HT1080 (cell line): Measurements from ENCODE around the gene INS. TPM values are rescaled to one million over a fixed set of nuclear protein-coding genes. Genes with fewer than 3 reads are reported as not detected.
A peak's percentile ranks its signal among the peaks of the same experiment; 100 is the strongest.
"Not testable (repeated sequence)": the region's sequence is repeated elsewhere in the genome, so short reads cannot be mapped to it uniquely, and the experiment has no call there.

ENCODE experiments used
- DNase-seq: peaks from one replicate; pipeline ENCODE4 v3.0.0-alpha.2; 2015; ENCODE audit warnings: low read depth
- total RNA-seq: library from RNA; depleted of rRNA; stranded (reverse); fragments of >200 nt; shearing (Covaris generic); gene quantifications from 2 replicates; pipeline ENCODE4 v1.2.3, GENCODE V29; 2014

Gene INS
- total RNA-seq, 1 experiment from 2014 or later: not detected

DNA sequence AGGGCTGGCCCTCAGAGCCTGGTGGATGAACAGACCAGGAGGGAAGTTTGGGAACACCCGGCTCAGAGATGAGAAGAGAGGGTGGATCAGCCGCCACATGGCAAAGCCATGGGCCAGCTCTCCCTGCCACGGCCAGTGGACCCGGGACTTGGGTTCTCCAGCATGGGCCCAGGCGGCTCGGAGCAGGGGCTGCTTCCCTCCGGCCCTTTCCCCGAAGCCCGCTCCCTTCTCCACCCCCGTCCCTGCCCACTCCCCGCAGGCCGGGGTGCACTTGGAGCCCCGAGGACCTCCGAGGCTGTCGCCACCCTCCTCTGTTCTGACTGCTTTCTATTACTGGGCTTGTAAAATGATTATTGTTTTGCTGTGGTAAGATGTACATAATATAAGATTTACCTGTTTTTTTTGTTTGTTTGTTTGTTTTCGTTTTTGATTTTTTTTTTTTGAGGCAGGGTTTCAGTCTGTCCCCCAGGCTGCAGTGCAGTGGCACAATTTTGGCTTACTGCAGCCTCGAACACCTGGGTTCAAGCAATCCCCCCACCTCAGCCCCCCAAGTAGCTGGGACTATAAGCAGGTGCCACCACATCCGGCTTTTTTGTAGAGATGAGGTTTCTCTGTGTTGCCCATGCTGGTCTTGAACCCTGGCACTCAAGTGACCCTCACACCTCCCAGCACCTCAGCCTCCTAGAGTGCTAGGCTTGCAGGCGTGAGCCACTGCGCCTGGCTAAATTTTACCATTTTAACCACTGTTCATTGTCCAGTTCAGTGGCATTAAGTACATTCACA lies 21.9 kb upstream of the INS start:
- DNase-seq: no peak

DNA sequence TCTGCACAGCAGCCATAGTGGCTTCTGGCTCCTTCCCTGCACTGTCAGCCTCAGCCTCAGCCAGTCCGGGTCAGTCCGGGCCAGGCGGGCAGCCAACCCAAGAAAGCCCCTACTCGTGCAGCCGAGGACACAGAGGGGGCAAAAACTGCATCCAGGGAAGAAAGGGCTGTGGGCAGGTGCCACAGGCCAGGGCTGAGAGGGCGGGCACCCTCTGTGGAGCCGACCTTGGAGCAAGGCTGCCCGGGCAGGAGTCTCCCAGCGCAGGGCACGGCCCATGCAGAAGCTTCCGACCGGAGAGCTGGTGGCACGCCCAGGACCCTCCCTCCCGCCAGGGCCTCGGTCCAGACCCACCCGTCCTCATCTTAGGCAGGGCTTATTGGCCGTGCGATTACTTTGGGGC lies 21.1 kb upstream of the INS start:
- DNase-seq: no peak

DNA sequence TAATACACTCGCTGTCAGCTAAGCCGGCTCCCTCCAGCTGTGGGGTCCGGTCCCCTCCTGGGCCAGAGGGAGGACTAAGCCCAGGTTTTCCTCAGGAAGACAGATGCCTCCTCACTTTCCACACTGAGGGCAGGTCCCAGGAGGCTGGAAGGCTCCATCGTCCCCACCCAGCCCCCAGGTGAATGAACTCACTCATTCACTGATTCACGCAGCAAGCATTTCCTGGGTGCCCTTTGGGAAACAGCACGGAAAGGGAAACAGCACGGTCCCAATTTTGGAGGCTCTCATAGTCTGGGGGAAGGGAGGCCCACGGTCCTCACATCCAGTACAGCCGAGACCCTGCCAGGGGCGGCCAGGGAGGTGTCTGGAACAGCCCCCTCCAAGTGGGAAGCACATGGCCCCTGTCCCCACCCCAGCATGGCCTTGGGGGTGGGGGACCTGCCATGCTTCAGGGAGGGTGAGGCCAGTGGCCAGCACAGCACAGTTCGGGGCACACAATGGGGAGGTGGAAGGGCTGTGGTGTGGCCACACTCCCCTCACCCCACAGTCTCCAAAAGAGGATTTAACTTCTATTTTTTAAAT lies 19.9 kb upstream of the INS start:
- no peak for DNase-seq

DNA sequence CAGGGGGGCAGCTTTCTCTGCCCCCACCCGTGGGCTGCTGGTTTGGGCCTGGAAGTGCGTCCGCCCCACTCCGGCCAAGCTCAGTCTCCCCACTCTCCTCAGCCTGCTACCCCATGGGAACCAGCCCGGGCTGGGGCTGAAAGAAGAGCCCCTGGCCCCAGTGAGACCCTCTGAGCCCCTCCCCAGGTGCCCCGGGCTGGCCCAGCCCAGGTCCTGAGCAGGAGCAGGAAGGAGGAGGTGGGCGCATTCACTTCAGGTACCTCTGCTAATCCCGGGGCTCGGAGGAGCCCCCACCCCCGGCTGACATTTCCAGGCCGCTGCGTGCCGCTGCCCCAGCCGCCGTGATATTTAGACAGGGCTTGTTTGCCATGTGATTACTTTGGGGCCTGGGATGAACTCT lies 19.3 kb upstream of the INS start:
- no peak for DNase-seq

DNA sequence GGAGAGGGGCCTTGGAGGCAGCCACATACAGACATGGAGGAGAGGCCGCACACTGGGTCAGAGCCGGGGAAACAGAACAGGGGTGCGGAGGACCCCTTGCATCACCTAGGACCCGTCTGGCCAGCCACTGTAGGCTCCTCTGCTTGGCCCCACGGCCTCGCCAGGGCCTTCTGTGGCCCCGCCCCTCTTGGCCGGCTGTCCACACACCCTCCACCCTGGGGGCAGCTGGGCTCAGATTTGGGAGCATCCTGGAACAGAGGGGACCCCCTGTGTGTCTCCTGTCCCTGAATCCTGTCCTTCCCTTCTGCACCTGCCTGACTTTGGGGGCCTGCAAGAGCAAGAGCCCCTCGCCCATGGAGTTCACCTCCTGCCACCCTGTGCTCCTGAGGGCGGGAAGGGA lies 18.5 kb upstream of the INS start:
- no peak for DNase-seq

DNA sequence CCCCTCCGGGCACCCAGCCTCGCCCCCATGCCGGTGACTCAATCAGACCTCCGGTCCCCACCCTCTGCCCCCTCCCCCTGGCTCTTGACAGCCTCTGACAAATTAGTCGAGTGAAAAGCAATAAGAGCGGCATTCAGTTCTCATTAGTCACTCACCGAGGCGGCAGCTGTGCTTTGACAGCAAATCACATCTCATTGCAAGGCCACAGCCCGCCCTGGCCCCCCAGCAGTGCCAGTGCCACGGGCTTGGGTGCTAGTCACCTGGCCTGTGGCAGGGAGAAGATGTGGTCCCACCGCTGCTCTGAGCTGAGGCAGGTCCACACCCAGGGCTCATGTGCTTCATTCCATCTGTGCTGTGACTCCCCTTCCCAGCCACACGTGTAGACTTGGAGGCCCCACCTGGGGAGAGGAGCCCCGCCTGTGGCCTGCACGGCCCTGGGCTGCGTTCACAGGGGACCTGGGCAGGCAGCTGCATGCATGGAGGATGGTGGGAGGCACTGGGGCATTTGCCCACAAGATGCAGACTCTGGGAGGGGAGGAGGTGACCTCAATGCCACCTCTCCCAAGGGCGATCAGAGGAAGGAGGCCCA lies 18.0 kb upstream of the INS start:
- peak; percentile 82 for DNase-seq

DNA sequence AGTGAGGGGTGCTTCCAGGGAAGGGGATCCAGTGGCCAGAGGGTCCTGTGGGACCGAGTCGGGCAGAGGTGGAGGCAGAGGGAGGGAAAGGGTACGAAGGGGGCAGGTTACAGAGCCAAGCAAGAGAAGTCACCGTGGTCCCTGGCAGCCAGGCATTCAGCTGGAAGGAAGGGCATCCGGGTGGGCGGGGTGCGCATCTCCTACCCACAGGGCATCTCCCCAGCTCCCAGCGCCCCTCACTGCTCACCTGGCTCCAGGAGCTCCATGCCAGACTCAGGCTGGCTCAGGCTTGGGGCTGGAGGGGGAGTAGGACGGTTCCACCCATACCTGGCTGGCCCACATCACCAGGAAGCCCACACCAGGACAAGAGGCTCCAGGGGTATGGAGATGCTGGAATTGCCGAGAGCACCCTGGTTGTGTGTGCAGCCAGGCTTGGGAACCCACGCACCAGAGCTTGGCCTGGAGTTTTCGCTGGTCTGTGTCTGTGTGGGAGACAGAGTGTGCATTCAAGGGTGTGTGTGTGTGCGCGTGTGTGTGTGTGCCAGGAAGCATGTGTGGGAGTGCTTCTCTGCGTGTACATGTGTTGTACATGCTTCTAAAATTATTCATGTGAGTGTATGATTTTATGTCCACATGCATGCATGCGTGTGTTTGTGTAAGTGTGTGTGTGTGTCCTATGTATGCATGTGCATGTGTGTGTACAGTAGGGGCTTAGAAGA lies 17.2 kb upstream of the INS start:
- DNase-seq: not testable (repeated sequence)

DNA sequence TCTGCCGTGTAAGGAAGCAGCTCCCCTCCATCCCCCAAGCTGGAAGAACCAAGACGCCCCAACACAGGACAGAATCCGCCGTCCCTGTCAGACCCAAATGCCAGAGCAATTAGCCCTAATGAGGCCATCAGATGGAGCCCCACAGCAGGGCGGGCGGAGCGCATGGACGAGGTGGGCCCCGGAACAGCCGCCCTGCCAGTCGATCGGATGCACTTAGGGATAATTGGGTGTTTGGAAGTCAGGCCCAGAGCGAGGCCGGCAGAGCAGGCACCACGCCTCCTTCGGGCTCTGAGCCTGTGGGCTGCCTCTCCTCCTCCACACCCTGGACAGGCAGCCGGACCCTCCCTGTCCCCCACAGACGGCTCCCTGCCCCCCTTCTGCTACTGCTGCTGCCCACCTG lies 16.1 kb upstream of the INS start:
- no peak for DNase-seq

DNA sequence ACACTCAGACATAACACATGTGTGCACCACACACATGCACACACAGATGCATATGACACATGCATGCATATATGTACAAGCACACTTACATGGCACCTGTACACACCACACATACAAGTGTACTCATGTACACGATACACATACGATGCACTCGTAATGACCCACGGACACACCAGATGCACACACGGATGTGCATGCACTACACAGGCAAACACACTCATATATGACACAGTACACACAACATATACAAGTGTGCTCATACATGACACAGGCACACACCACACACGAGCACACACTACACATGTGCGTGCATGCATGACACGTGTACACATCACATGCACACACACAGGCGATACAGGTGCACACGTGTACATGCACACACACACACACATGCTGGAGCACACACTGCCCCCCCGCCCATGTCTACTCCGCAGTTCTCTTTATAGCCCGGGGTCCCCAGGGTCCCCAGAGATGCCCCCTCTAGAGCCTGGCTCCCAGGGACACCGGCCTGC lies 15.4 kb upstream of the INS start:
- DNase-seq: no peak

DNA sequence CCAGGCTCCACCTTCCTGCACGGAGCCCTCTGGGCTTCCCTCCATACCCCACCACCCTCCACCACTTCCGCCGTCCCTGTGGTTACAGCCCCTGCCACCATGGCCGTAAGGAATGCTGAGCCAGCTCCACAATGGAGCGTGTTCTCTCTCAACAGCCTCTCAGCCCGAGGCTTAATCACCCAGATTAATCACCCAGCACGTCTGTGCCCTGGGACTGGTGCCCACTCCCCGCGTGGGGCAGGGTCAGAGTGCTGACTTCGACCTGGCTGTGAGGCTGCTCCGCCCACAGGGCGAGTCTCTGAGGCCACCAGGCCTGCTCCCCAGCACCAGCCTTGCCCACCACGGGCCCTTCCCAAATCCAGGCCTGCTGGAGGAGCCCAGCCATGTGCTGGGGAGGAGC lies 14.7 kb upstream of the INS start:
- peak; percentile 80 for DNase-seq

DNA sequence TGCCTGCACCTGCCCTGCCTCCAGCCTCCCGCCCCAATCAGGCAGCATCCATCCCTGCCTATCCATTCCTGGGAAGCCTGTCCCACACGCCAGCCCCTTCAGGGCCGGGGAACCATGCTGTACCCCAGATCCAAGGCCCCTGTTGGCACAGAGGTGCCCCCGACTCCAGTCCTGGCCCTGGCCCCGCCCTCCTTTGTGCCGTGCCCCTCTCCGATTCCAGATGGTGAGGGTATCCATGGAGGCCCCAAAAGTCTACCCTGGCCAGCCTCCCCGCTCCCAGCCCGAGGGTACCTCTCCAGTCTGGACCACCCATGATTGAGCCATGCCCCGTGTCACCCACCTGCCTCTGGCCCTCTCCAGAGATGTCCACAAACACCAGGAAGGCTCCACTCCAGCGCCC lies 13.4 kb upstream of the INS start:
- no peak for DNase-seq

DNA sequence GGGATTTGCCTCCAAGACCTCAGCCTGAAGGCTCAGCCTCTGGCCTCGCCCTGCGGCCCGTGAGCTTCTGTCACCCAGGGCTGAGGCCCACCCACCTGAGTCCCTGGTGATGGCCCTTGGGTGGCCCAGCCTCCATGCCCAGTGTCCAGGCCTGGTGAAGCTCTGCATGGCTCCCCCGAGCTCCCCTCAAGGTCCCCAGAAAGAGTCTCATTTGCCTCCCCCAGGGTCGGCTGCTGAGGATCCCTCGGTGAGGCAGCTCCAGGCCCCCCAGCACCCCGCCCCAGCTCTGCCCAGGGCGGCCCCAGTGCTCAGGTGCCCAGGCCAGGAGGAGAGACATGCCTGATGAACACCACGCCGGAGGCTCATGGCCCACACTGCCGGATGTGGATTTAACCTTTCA lies 12.8 kb upstream of the INS start:
- DNase-seq: no peak

DNA sequence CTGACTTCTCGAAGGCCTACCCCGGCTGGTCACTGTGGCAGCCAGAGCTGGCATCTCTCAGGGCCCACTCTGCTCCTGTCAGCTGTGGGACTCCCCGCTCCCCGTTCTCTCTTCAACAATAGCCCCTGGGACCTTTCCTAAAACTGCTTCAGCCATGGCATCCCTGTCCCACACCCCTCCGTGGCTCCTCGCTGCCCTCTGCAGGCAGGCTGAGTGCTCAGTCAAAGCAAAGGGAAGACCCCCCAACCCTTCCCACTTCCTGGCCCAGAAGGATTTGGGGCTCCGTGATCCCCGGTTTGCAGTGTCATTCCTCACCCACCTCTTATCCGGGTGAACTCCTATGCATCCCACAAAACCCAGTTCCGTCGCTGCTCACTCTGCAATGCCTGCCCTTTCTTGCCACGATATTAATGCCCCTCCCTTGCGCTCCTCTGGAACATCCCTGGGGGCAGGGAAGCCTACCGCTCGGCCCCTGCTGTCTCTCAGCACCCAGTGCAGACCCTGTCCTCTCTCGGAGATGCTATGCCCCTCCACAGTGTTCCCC lies 12.2 kb upstream of the INS start:
- no peak for DNase-seq

DNA sequence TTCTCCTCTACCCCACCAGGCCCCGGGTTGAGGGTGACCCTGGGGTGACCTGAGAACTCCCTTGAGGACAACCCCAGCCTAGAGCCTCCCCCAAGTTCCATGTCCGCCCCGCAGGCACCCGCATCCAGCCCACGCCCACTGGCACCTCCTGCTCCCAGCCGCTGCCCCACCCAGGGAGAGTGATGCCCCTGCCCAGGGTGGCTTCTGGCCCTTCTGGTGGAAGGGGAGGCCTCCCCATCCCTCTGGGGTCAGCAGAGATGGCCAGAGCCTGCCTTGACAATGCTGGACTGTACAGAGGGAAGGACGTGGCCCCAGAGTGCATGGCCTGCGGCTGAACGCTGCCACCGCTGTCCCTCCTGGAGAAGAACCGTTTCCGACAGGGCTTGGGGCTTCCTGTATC lies 11.7 kb upstream of the INS start:
- DNase-seq: no peak

DNA sequence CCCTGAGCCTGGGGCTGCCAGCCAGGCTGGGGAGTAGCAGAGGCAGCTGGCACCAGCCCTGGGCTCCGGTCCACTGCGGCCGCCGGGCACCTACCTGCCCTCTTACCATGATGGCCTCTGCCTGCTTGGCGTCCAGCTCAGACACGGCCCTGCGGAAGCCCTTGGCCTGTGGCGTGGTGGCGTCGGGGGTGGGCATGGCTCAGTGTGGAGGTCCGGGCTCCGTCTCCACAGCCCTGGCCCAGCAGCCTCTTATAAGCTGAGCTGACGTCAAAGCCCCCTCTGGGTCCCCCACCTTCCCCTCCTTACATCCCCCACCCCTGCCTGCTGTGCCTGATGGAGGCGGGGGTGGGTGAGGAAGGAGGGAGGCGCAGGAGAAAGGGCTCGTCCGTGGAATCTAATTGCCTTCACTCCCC lies 10.6 kb upstream of the INS start, which contains the start of gene TH:
Gene TH (minus strand): TSS at position 225 of the 413 bp plus-strand sequence. CDS start 29 bp downstream, at position 196.
- DNase-seq: no peak

DNA sequence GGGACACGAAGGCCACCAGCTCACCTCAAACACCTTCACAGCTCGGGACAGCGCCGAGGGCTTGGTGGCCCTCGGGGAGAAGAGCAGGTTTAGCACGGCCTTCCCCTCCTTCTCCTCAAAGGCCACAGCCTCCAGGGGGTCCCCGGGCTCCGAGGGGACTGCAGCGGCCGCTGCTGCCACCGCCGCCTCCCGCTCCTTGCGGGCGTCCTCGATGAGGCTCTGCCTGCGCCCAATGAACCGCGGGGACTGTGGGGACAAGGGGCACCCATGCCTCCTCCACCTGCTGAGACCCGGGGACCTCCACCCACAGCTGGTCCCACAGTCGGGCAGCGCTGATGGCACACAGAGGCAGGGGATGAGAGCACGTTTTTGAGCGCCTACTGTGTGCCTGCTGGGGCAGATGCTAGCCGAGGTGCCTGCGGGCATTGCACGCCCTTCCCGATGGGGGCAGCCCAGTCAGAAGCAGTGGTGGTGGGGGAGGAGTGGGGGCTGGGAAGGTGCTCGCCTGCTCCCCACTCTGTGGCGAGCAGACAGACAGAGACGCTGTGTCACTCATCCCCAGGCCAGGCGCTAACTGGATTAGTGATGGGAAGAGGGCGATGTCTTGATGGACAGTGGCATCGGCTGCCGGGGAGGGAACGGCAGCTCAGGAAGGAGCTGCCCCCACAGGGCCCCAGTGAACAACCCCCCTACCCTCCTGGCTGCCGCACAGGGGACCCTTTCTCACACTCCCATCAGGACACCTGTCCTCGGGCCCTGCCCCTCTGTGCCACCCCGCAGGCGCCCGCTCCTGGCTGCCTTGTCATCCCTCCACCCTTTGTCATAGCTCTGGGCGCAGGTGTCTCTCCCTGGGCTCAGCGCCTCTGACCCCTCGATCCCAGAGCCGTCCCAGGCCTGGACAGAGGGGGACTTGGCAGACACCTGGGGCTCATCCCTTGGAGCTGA lies 8.9 kb upstream of the INS start:
- no peak for DNase-seq

DNA sequence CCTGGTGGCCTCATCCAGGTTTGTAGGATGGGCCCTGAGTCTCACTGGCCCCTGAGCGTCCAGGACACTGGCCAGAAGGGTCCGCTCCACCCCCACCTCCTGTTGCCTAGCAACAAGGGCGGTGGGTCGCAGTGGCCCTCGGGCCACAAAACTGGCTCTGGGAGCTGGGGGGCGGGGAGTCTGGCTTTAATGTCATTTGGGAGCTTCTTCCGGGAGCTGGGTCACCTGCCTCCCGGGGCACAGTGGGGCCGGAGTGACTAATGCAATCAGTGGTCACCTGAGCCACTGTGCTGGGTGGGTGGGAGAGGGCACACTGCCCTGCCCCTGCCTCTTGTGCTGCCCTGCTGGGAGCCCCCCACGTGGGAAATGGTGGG lies 8.0 kb upstream of the INS start:
- DNase-seq: no peak

DNA sequence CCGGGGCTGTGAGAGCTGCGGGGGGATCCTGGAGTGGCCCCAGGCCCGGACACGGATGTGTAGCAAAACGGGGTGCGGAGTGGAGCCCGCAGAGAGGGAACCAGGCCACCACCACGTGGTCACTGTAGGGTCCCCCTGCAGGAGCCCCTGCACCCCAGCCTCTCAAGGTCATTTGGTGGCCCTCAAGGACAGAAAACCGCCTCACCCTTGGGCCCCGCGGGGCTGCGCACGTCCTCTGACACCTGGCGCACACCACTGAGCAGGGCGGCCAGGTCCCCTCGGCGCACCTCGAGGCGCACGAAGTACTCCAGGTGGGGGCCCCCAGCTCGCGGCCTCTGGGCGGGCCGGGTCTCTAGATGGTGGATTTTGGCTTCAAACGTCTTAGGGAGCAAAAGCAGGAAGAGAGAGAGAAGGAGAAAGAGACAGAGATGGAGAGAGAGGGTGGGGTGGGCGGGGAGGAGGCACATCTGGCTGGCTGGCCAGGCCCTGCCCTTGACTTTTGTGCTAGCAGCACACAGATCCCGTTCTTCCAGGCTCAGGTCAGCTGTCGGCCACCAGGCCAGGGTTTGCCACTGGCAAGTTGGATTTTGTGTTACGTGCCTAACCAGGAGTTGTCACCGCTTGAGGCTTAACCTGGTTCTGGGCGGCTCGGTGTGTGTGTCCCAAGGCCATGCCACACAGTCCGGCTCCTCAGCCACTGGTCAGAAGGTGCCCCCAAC lies 7.4 kb upstream of the INS start:
- no peak for DNase-seq

DNA sequence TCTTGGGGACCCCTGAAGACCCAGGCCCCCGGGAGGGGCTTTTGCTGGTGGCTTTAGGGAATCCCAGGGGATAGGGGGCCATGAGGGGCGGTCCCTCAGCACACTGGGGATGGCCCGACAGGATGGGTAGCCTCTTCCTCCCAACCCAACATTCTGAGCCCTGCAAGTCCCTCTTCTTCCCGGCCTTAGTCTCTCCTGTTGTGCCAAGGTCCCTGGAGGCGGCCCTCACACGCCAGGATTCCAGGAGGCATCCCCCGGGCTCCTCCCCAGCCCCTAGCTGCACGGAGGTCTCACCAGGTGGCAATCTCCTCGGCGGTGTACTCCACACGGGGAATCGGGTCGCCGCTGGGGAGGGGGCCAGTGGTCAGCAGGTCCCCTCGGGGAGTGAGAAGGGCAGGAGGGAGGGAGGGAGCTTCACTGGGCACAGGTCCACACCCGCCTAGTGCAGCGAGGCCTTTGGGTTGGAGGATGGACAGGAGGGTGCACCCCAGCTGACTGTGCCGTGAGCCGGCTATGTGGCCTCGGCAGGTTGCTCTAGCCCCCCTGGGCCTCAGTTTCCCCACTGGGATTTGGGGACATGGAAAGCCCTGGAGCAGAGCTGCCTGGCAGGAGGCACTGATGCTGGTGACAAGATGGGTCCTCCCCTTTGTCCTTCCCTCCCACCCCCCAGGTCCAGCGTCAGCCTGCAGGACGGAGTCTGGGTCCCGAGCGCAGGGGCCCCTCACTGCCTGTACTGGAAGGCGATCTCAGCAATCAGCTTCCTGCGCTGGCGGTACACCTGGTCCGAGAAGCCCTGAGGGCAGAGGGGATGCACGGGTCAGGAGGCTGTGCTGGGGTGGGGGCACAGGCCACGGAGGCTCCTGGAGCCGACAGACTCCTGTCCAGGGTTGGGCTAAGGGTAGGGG lies 6.4 kb upstream of the INS start:
- no peak for DNase-seq
